Fibroblast of skin of abdomen (primary cell): ENCODE measurements around the gene GRB10.

Experiments
- DNase-seq: peaks from one replicate; pipeline ENCODE4 v3.0.0-alpha.2; 2013

The GRB10 gene

GRCh38 chr7:50652400-50653125, 130.1 kb downstream of the GRB10 start:
- DNase-seq: no peak

- DNase-seq: no peak
Measured at GRCh38 chr7:50651271-50651989, 131.3 kb downstream of the GRB10 start.

- DNase-seq: no peak
Measured at GRCh38 chr7:50650057-50650664, 132.5 kb downstream of the GRB10 start.

GRCh38 chr7:50649259-50649885, 133.3 kb downstream of the GRB10 start:
- no peak for DNase-seq

- DNase-seq: no peak
Measured at GRCh38 chr7:50648570-50649169, 134.0 kb downstream of the GRB10 start.

- no peak for DNase-seq
Measured at GRCh38 chr7:50648076-50648475, 134.6 kb downstream of the GRB10 start.

- no peak for DNase-seq
Measured at GRCh38 chr7:50647286-50647980, 135.3 kb downstream of the GRB10 start.

- DNase-seq: no peak
Measured at GRCh38 chr7:50646069-50646468, 136.6 kb downstream of the GRB10 start.

GRCh38 chr7:50645186-50645585, 137.5 kb downstream of the GRB10 start:
- no peak for DNase-seq

- DNase-seq: no peak
Measured at GRCh38 chr7:50644586-50644985, 138.1 kb downstream of the GRB10 start.

- no peak for DNase-seq
Measured at GRCh38 chr7:50644114-50644513, 138.6 kb downstream of the GRB10 start.

GRCh38 chr7:50641442-50642405, 141.0 kb downstream of the GRB10 start:
- no peak for DNase-seq

GRCh38 chr7:50640779-50641178, 141.9 kb downstream of the GRB10 start:
- DNase-seq: no peak

GRCh38 chr7:50640256-50640655, 142.4 kb downstream of the GRB10 start:
- no peak for DNase-seq

- DNase-seq: no peak
Measured at GRCh38 chr7:50637725-50638643, 144.7 kb downstream of the GRB10 start.

- DNase-seq: no peak
Measured at GRCh38 chr7:50634378-50634777, 148.3 kb downstream of the GRB10 start.

- DNase-seq: no peak
Measured at GRCh38 chr7:50633414-50633710, 149.3 kb downstream of the GRB10 start.

GRCh38 chr7:50632561-50633413, 149.9 kb downstream of the GRB10 start:
- peak; percentile 38 for DNase-seq

GRCh38 chr7:50631639-50632038, 151.1 kb downstream of the GRB10 start:
- DNase-seq: no peak
